Prostate gland (tissue), 2 donors: ENCODE measurements around the gene DGCR8. TPM values are rescaled to one million over a fixed set of nuclear protein-coding genes. Genes with fewer than 3 reads are reported as not detected.

ENCODE experiments used
- DNase-seq: peaks from one replicate; pipeline ENCODE4 v3.0.0-alpha.2; 2019; ENCODE audit warnings: low spot score
- H3K27ac ChIP-seq, 2 donors: fragments of 200-600 bp; sonication (generic); 2 replicates each; pipeline ENCODE4 v1.5.1; 2017 to 2019
- H3K27me3 ChIP-seq: fragments of 200-600 bp; sonication (generic); replicated peaks from 2 replicates; pipeline ENCODE4 v1.5.1; 2019; ENCODE audit not compliant: insufficient read depth
- H3K36me3 ChIP-seq, 2 donors: fragments of 200-600 bp; sonication (generic); 1 replicate in 1 of 2; 2 replicates in 1 of 2; pipeline versions ENCODE4 v1.5.1 to v1.8.1; 2017 to 2019
- H3K4me1 ChIP-seq: fragments of 200-600 bp; sonication (generic); replicated peaks from 2 replicates; pipeline ENCODE4 v1.5.1; 2019
- H3K4me3 ChIP-seq, 2 donors: fragments of 200-600 bp; sonication (generic); 2 replicates each; pipeline ENCODE4 v1.5.1; 2017 to 2019
- H3K9me3 ChIP-seq: fragments of 200-600 bp; sonication (generic); 2 replicates; pipeline ENCODE4 v1.5.1; 2017
- CTCF ChIP-seq, 4 experiments: fragments of 200-600 bp in 2 of 4; fragments of 450-650 bp in 2 of 4; sonication (generic) in 2 of 4; IDR thresholded peaks; 1 replicate in 3 of 4; 2 replicates in 1 of 4; pipeline ENCODE4 v1.5.1; 2016 to 2019; ENCODE audit warnings: antibody characterized with exemption in 4 of 4, mild to moderate bottlenecking in 2 of 4, moderate library complexity in 2 of 4
- POLR2A ChIP-seq: fragments of 450-650 bp; IDR thresholded peaks from one replicate; pipeline ENCODE4 v1.6.1; 2016; ENCODE audit warnings: antibody characterized with exemption, mild to moderate bottlenecking
- POLR2AphosphoS5 ChIP-seq: sonication (generic); formaldehyde crosslinking; IDR thresholded peaks from one replicate; pipeline ENCODE4 v1.6.1; 2017; ENCODE audit warnings: antibody characterized with exemption
- WGBS: methylation state at CpG from one replicate; pipeline ENCODE4 v1.1.5; 2018; 5-methylcytosine and 5-hydroxymethylcytosine counted together
- intact Hi-C: fragments of 100-400 bp; cut with DNase I; formaldehyde crosslinking; loops from one replicate; pipeline ENCODE4 v1.14.2; 2022
- total RNA-seq, 2 donors: library from RNA; depleted of rRNA; stranded (reverse); fragments of >200 nt; gene quantifications; one replicate each; pipeline ENCODE4 v1.1.0, GENCODE V29; 2016

Gene DGCR8
- total RNA-seq, 2 donors from 2014 or later, result 20.9 to 47.6 TPM

GRCh38 chr22:20125201-20126174 lies 45.4 kb downstream of the DGCR8 start:
- WGBS, result 85% methylated on average over 32 of the region's 32 CpGs
- no peaks in the 10 kb centered on the region for H3K27me3 ChIP-seq
- intact Hi-C loops, result no loop called here

GRCh38 chr22:20126284-20127029 lies 46.4 kb downstream of the DGCR8 start:
- Histone ChIP-seq H3K27me3 (no peaks in the 10 kb centered on the region), H3K9me3 (no peaks in the 10 kb centered on the region), H3K36me3 (peaks cover 0 to 3% of the 10 kb centered on the region in 2 donors), H3K4me3 (no peak overlapping the region), H3K27ac (no peak overlapping the region), H3K4me1 (no peaks in the 10 kb centered on the region)
- intact Hi-C loops, result no loop called here
- TF ChIP-seq CTCF (IDR thresholded peaks at IDR 0.05) (no peak), POLR2A (no peak), POLR2AphosphoS5 (no peak)
- 80% methylated on average over 19 of the region's 19 CpGs for WGBS
- no peak for DNase-seq

More at GRCh38 chr22:20125201-20126174, 45.4 kb downstream of the DGCR8 start:
- no peaks in the 10 kb centered on the region for H3K9me3 ChIP-seq
- H3K27ac ChIP-seq, result no peak overlapping the region
- no peak overlapping the region for H3K4me3 ChIP-seq
- DNase-seq, result no peak
- TF ChIP-seq POLR2A (no peak), CTCF (IDR thresholded peaks at IDR 0.05) (no peak), POLR2AphosphoS5 (no peak)
- H3K36me3 ChIP-seq, result peaks cover 0 to 3% of the 10 kb centered on the region in 2 donors
- H3K4me1 ChIP-seq, result no peaks in the 10 kb centered on the region

DNA sequence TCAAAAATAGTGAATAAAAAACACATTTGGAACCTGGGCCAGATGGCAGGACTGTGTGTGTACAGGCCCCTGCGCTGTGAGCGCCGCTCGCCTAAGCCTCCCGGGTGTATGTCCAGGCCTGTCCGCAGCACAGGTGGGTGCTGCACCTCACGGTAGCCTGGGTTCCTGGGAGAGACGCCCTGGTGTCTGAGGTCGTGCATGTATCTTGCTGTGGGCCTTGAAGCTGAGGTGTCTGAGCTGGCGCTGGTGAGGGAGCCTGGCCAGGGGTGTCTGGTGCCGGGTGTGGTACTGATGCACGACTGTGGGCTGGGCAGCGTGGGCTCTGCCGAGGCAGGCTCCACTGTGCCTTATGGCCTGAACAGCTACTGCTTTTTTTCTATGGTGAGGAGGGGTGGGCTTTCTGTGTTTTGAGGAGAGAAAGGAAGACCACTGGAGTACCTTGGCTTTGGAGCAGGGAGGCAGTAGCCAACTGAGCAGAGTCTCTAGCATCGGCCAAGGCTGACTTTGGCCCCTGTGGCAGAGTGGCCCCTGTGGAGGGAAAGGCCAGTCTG lies 47.4 kb downstream of the DGCR8 start:
- no peak for DNase-seq
- Histone ChIP-seq H3K4me3 (no peak overlapping the region), H3K36me3 (peaks cover 0 to 3% of the 10 kb centered on the region in 2 donors), H3K27ac (no peak overlapping the region), H3K9me3 (no peaks in the 10 kb centered on the region), H3K27me3 (no peaks in the 10 kb centered on the region), H3K4me1 (peaks cover under 1% of the 10 kb centered on the region)
- 78% methylated on average over 15 of the region's 15 CpGs for WGBS
- no peak for TF ChIP-seq POLR2A
- intact Hi-C loops, result no loop called here

DNA sequence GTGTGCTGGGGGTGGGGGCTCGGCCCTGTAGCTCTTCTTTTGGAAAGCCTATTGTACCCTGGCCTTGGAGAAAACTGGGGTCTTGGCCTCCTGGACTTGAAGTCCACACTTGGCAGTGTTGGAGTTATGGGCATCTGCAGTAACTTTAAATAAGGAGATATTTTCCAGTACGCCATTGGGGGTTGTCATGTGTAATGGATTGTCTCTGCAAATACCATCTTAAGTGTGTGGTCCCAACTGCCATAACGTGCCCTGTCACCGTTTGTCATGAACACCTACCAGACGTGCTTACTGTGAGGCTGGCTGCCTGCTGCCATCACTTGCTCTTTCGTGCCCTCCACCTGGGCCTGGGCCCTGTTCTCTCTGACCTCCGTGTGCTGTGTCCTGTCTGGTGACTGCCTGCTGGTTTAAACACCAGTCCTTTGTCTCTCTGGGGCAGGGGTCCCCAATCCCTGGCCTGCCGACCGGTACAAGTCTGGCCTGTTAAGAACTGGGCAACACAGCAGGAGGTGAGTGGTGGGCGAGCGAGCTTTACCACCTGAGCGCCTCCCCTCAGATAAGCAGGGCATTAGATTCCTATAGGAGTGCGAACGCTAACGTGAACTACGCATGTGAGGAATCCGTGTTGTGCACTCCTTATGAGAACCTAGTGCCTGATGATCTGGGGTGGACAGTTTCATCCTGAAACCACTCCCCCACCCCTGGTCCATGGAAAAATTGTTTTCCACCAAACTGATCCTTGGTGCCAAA lies 48.0 kb downstream of the DGCR8 start:
- WGBS, result 78% methylated on average over 17 of the region's 17 CpGs
- H3K36me3 ChIP-seq, result peaks cover 0 to 3% of the 10 kb centered on the region in 2 donors
- no peak overlapping the region for H3K27ac ChIP-seq
- H3K9me3 ChIP-seq, result no peaks in the 10 kb centered on the region
- peaks cover 7% of the 10 kb centered on the region for H3K4me1 ChIP-seq
- TF ChIP-seq POLR2A (no peak), POLR2AphosphoS5 (no peak), CTCF (IDR thresholded peaks at IDR 0.05) (no peak)
- H3K4me3 ChIP-seq, result no peak overlapping the region
- intact Hi-C loops, result no loop called here
- H3K27me3 ChIP-seq, result no peaks in the 10 kb centered on the region
- no peak for DNase-seq

GRCh38 chr22:20128619-20128901 lies 48.5 kb downstream of the DGCR8 start:
- 47% methylated on average over 2 of the region's 2 CpGs for WGBS
- intact Hi-C loops, result no loop called here
- no peak for DNase-seq

More at GRCh38 chr22:20128619-20128901, 48.5 kb downstream of the DGCR8 start:
- Histone ChIP-seq H3K9me3 (no peaks in the 10 kb centered on the region), H3K4me1 (peaks cover 9% of the 10 kb centered on the region), H3K4me3 (no peak overlapping the region), H3K27me3 (no peaks in the 10 kb centered on the region), H3K36me3 (peaks cover 0 to 3% of the 10 kb centered on the region in 2 donors), H3K27ac (no peak overlapping the region)
- TF ChIP-seq POLR2A (no peak), POLR2AphosphoS5 (no peak), CTCF (IDR thresholded peaks at IDR 0.05) (no peak)
